WI38 (cell line): ENCODE data around the gene CD247.
A peak's percentile ranks its signal among the peaks of the same experiment; 100 is the strongest.

Experiments
- H3K4me3 ChIP-seq: 2 replicates; pipeline ENCODE4 v1.5.1; 2011; ENCODE audit warnings: low read depth, mild to moderate bottlenecking, control low read depth, low read length
- CTCF ChIP-seq: IDR thresholded peaks from 2 replicates; pipeline ENCODE4 v1.5.1; 2012; ENCODE audit warnings: low read depth, mild to moderate bottlenecking, control low read depth, low read length

The CD247 gene

DNA sequence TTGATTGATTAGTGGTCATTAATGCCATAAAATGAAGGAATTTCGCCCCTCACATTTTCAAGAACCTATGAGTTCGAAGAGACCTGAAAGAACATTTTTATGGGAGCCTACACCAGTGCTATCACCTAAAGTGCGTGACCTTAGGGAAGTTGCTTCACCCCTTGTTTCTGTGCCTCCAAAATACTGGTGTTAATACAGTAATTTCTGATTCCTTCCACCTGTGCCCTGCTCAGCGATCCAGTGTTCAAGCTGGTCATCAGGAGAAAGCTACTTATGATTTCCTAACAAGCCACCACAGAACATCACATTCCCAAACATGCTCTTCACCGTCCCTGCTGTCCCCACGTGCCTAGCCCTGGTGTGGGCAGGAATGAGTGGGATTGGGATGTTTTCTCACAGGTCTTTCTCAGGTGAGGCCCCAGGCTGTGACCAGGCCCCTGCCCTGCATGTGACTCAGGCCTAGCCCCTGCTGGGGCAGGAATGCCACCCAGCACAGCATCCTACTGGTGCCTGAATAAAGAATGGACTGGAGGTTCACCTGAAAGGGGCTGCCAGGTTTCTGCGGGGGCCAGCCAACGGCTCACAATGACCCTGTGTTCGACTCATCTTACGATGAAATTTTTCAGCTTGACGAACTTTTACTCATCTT lies 60.3 kb downstream of the CD247 start:
- H3K4me3 ChIP-seq, result no peak overlapping the region
- no peak for TF ChIP-seq CTCF

DNA sequence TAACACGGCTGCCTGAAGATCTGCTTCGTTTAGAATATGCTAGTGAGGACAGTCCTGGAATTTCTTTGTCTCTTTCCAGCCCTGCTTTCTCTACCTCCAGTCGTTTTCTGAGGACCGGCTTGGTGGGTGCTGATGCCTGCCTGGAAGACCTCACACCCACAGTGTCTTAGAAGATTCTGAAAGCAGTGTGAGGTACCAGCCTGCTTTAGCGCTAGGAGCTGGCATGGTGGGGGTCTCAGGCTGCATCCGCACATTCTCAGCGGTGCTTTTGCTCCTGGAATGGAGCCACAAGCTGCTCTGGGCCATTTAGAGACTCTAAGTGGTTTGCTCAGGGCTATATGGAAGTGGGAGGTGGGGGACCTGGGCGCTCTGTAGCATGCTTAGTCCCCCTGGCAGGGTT lies 61.4 kb downstream of the CD247 start:
- no peak overlapping the region for H3K4me3 ChIP-seq
- TF ChIP-seq CTCF, result no peak

DNA sequence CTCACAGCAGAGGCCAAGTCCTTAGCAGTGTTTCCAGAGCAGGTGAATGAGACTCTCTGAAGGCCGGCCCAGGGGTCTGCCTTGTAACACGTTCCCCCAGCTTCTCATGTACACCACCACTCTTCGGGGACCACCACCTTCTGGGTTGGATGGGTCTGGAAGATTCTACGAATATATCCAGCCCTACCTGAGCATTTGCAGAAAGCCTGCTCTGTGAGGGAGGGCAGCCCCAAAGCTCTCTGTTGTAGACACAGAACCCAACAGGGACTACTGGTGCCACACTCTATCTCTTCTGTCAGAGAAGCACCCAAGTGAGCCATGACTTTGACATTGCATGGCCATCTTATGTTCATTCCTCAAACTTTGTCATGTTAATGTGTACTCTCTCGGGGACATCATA lies 61.8 kb downstream of the CD247 start:
- no peak for TF ChIP-seq CTCF
- no peak overlapping the region for H3K4me3 ChIP-seq

- peak overlapping the region; percentile 68 for H3K4me3 ChIP-seq
- no peak for TF ChIP-seq CTCF
Observed at GRCh38 chr1:167455786-167456446, 62.4 kb downstream of the CD247 start.

GRCh38 chr1:167454894-167455785 lies 63.2 kb downstream of the CD247 start:
- H3K4me3 ChIP-seq, result peak overlapping the region; percentile 68
- TF ChIP-seq CTCF, result no peak

- peak overlapping the region; percentile 68 for H3K4me3 ChIP-seq
- no peak for TF ChIP-seq CTCF
Observed at GRCh38 chr1:167454304-167454893, 63.9 kb downstream of the CD247 start.

GRCh38 chr1:167453123-167453522 lies 65.2 kb downstream of the CD247 start:
- no peak for TF ChIP-seq CTCF
- no peak overlapping the region for H3K4me3 ChIP-seq
